GM18498 (cell line): Measurements from ENCODE around the gene NECAB2.
A peak's percentile ranks its signal among the peaks of the same experiment; 100 is the strongest.

Experiments used
- ATAC-seq: cut with Tn5 transposase; IDR thresholded peaks from one replicate; pipeline ENCODE4 v1.9.1; 2021; ENCODE audit warnings: mild to moderate bottlenecking, moderate library complexity; ENCODE audit not compliant: unreplicated experiment

Gene NECAB2

GRCh38 chr16:83981799-83982198, 13.8 kb downstream of the NECAB2 start:
- ATAC-seq, result no peak

- ATAC-seq, result no peak
Observed at GRCh38 chr16:83983491-83983890, 15.4 kb downstream of the NECAB2 start.

- no peak for ATAC-seq
Observed at GRCh38 chr16:83989300-83989699, 21.3 kb downstream of the NECAB2 start.

- no peak for ATAC-seq
Observed at GRCh38 chr16:83990492-83990891, 22.4 kb downstream of the NECAB2 start.

- no peak for ATAC-seq
Observed at GRCh38 chr16:83992624-83993023, 24.6 kb downstream of the NECAB2 start.

GRCh38 chr16:83994087-83994486, 26.0 kb downstream of the NECAB2 start:
- ATAC-seq, result no peak

- no peak for ATAC-seq
Observed at GRCh38 chr16:83994703-83995102, 26.7 kb downstream of the NECAB2 start.

GRCh38 chr16:83995754-83996153, 27.7 kb downstream of the NECAB2 start:
- no peak for ATAC-seq

GRCh38 chr16:83996481-83997252, 28.6 kb downstream of the NECAB2 start:
- ATAC-seq, result no peak

- no peak for ATAC-seq
Observed at GRCh38 chr16:83998091-83998490, 30.0 kb downstream of the NECAB2 start.

- ATAC-seq, result no peak
Observed at GRCh38 chr16:84000989-84001642, 33.1 kb downstream of the NECAB2 start.

- ATAC-seq, result no peak
Observed at GRCh38 chr16:84001726-84002125, 33.7 kb downstream of the NECAB2 start.

GRCh38 chr16:84003038-84003437, 35.0 kb downstream of the NECAB2 start:
- no peak for ATAC-seq

GRCh38 chr16:84004442-84004841, 36.4 kb downstream of the NECAB2 start:
- no peak for ATAC-seq

GRCh38 chr16:84005391-84005790, 37.3 kb downstream of the NECAB2 start:
- no peak for ATAC-seq

- no peak for ATAC-seq
Observed at GRCh38 chr16:84007520-84007919, 39.5 kb downstream of the NECAB2 start.

GRCh38 chr16:84007965-84008364, 39.9 kb downstream of the NECAB2 start:
- no peak for ATAC-seq

- ATAC-seq, result no peak
Observed at GRCh38 chr16:84009282-84009681, 41.2 kb downstream of the NECAB2 start.

- ATAC-seq, result peak; percentile 71
Observed at GRCh38 chr16:84013787-84014569, 45.9 kb downstream of the NECAB2 start.

- no peak for ATAC-seq
Observed at GRCh38 chr16:84014570-84015327, 46.7 kb downstream of the NECAB2 start.

GRCh38 chr16:84015399-84015798, 47.4 kb downstream of the NECAB2 start:
- ATAC-seq, result no peak
